ENCODE results near the gene WDTC1. TPM values are rescaled to one million over a fixed set of nuclear protein-coding genes. Genes with fewer than 3 reads are reported as not detected.

WDTC1 gene
- total RNA-seq, 1 experiment from 2014 or later: 19.0 TPM

DNA sequence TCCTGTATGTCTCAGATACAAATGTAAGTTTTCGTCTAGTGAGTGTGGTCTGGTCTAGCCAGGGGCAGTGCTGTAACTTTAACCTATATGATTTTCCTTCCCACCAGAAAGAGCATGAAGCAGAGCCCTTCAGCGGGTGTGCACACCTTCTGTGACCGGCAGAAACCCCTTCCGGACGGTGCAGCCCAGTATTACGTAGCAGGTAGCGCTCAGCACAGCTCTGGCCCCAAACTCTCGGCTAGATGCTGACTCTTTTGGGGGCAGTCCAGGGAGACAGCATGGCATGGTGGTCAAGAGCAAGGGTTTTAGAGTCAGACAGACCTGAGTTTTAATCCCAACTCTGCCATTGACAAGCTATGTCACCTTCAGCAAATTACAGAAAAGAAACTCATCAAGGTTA is 59.5 kb downstream of the WDTC1 start:
- Histone ChIP-seq H2BK120ac (ENCODE audit: low read depth, low read length, poor library complexity, severe bottlenecking) (no peak overlapping the region), H3K4ac (ENCODE audit: low read depth, low read length) (no peak overlapping the region), H2BK15ac (ENCODE audit: low read depth, low read length) (no peak overlapping the region), H3K14ac (ENCODE audit: insufficient read depth, low read length) (no peak overlapping the region), H2BK12ac (ENCODE audit: insufficient read length, low read depth, low read length) (no peak overlapping the region), H3K79me2 (ENCODE audit: insufficient read depth, low read length) (no peaks in the 10 kb centered on the region), H3K9ac (ENCODE audit: extremely low read depth, insufficient read length, low read length) (no peak overlapping the region), H3K79me1 (ENCODE audit: insufficient read depth, low read depth, low read length, poor library complexity, severe bottlenecking) (no peaks in the 10 kb centered on the region), H2AK5ac (ENCODE audit: insufficient read length, low read length) (no peak overlapping the region), H3K18ac (ENCODE audit: insufficient read length, low read depth, low read length) (no peak overlapping the region), H2AFZ (ENCODE audit: low read length) (no peak overlapping the region), H3K27me3 (ENCODE audit: insufficient read depth, low read length) (no peaks in the 10 kb centered on the region), H3K56ac (ENCODE audit: insufficient read length, low read depth, low read length) (no peak overlapping the region), H4K5ac (ENCODE audit: insufficient read length, low read depth, low read length) (no peak overlapping the region), H2BK5ac (ENCODE audit: insufficient read length, low read length) (no peak overlapping the region), H3K27ac (ENCODE audit: insufficient read length, low read depth, low read length) (no peak overlapping the region), H4K20me1 (ENCODE audit: control insufficient read depth, insufficient read depth, insufficient read length) (peaks cover 2% of the 10 kb centered on the region), H4K8ac (replicated peaks; ENCODE audit: insufficient read length, low read depth, low read length) (no peak overlapping the region), H3K4me2 (ENCODE audit: insufficient read depth, insufficient read length, low read length) (no peak overlapping the region), H3T11ph (ENCODE audit: low read length) (no peak overlapping the region), H3K23me2 (ENCODE audit: insufficient read length, low read depth, low read length, poor library complexity, severe bottlenecking) (no peaks in the 10 kb centered on the region), H3K23ac (ENCODE audit: insufficient read length, low read depth, low read length) (no peak overlapping the region), H2BK20ac (ENCODE audit: low read depth, low read length, poor library complexity, severe bottlenecking) (no peak overlapping the region), H3K4me1 (ENCODE audit: insufficient read depth, low read length) (peaks cover 1% of the 10 kb centered on the region; the same call in 1 of the 2 replicates), H3K9me3 (ENCODE audit: control insufficient read depth, low read depth, low read length) (no peaks in the 10 kb centered on the region), H4K91ac (ENCODE audit: insufficient read length, low read depth, low read length) (no peak overlapping the region)
- Mint-ChIP-seq H3K4me1 (peaks cover under 1 to 8% of the 10 kb centered on the region in 2 experiments), H3K9me3 (peaks cover 5 to 6% of the 10 kb centered on the region in 2 experiments; a peak in 2 of 5 replicates), H3K27me3 (ENCODE audit: low read depth) (no peaks in the 10 kb centered on the region), H3K27ac (no peak overlapping the region), H3K36me3 (ENCODE audit: insufficient read depth in 1 of 3, low read depth in 3 of 3) (peaks cover 11 to 18% (median 13%) of the 10 kb centered on the region in 3 experiments; a peak in 5 of 7 replicates), H3K4me3 (no peak overlapping the region)
- whole genome bisulfite sequencing (ENCODE audit: extremely low coverage, insufficient read length, low lambda C conversion rate): no CpG with 5 or more reads among the region's 8 CpGs
- TF ChIP-seq, protein P1, sequence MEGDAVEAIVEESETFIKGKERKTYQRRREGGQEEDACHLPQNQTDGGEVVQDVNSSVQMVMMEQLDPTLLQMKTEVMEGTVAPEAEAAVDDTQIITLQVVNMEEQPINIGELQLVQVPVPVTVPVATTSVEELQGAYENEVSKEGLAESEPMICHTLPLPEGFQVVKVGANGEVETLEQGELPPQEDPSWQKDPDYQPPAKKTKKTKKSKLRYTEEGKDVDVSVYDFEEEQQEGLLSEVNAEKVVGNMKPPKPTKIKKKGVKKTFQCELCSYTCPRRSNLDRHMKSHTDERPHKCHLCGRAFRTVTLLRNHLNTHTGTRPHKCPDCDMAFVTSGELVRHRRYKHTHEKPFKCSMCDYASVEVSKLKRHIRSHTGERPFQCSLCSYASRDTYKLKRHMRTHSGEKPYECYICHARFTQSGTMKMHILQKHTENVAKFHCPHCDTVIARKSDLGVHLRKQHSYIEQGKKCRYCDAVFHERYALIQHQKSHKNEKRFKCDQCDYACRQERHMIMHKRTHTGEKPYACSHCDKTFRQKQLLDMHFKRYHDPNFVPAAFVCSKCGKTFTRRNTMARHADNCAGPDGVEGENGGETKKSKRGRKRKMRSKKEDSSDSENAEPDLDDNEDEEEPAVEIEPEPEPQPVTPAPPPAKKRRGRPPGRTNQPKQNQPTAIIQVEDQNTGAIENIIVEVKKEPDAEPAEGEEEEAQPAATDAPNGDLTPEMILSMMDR (conservative IDR thresholded peaks at IDR 0.05): no peak
- no peak for DNase-seq
